GM23248 (cell line): ENCODE data around the gene FBN1.

ENCODE experiments used
- EZH2 ChIP-seq: fragments of 200-600 bp; sonication (generic); IDR thresholded peaks from 2 replicates; pipeline ENCODE4 v1.6.1; 2018; ENCODE audit warnings: antibody characterized with exemption, mild to moderate bottlenecking; ENCODE audit not compliant: insufficient read depth, poor library complexity, severe bottlenecking
- EZH2phosphoT487 ChIP-seq: fragments of 200-600 bp; sonication (generic); IDR thresholded peaks from 2 replicates; pipeline ENCODE4 v1.6.1; 2018; ENCODE audit warnings: antibody characterized with exemption, moderate library complexity, mild to moderate bottlenecking, low read depth; ENCODE audit not compliant: insufficient read depth

DNA sequence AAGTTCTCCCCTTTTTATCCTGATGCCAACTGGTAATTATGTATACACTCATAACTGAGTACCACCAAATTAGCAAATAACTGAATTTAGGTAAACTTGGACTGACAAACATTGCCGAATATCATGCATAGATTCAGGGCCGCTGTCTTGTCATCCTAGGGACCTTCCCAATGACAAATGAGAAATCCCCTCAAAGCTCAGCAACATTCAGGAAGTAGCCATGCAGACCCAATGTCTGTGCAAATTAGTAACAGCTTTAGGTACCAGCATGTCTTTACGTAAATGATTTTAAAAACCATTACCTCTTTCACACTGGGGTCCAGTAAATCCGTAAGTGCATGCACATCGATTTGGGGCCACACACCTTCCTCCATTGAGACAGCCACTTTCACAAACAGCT lies 49.5 kb downstream of the FBN1 start:
- no peak for TF ChIP-seq EZH2phosphoT487
- no peak for TF ChIP-seq EZH2
